ENCODE measurements around the gene NT5C1A.

GRCh38 chr1:39615086-39615673 is 56.7 kb downstream of the NT5C1A start:
- no peak for TF ChIP-seq YY1 (IDR thresholded peaks at IDR 0.05; ENCODE audit: insufficient read depth, insufficient read length)
- TF ChIP-seq SUZ12 (IDR thresholded peaks at IDR 0.05; ENCODE audit: extremely low read depth, insufficient read depth, insufficient read length), result no peak

All from NT2/D1 (cell line).